Breast epithelium (tissue), 3 donors: ENCODE measurements around the gene PLPPR2.

Experiments used
- CTCF ChIP-seq, 3 donors: fragments of 450-650 bp; IDR thresholded peaks; one replicate each; pipeline ENCODE4 v1.5.1; 2016 to 2017; ENCODE audit warnings: antibody characterized with exemption in 3 of 3, mild to moderate bottlenecking in 3 of 3, moderate library complexity in 3 of 3
- POLR2AphosphoS5 ChIP-seq, 3 donors: sonication (generic); formaldehyde crosslinking; IDR thresholded peaks; one replicate each; pipeline ENCODE4 v1.6.1; 2017; ENCODE audit warnings: antibody characterized with exemption in 3 of 3

- TF ChIP-seq CTCF (IDR thresholded peaks at IDR 0.05): no peak
- TF ChIP-seq POLR2AphosphoS5 (IDR thresholded peaks at IDR 0.05): peak; percentile 72 to 84 (median 79)
Observed at GRCh38 chr19:11346104-11346940, 8.9 kb upstream of the PLPPR2 start, which contains the start of the genes CCDC159 and TMEM205.
